H1 (cell line): ENCODE measurements around the gene MUC5AC.

Experiments used
- RBBP5 ChIP-seq: IDR thresholded peaks from 2 replicates; pipeline ENCODE4 v1.7.1; 2012; ENCODE audit warnings: low read depth, mild to moderate bottlenecking, inconsistent platforms, low read length, moderate library complexity, borderline replicate concordance
- SP2 ChIP-seq: IDR thresholded peaks from 2 replicates; pipeline ENCODE4 v1.6.1; 2012; ENCODE audit warnings: mild to moderate bottlenecking, low read length, inconsistent platforms
- TF ChIP-seq, protein P1 (sequence below), 3 experiments: IDR thresholded peaks; 1 replicate in 2 of 3; 2 replicates in 1 of 3; pipeline versions ENCODE4 v1.5.1 to v1.6.1; 2011; ENCODE audit warnings: low read length in 3 of 3, mild to moderate bottlenecking in 3 of 3, inconsistent platforms in 2 of 3, low read depth in 1 of 3, moderate library complexity in 1 of 3; ENCODE audit not compliant: insufficient read depth in 1 of 3; ENCODE audit errors: control extremely low read depth in 1 of 3

DNA sequence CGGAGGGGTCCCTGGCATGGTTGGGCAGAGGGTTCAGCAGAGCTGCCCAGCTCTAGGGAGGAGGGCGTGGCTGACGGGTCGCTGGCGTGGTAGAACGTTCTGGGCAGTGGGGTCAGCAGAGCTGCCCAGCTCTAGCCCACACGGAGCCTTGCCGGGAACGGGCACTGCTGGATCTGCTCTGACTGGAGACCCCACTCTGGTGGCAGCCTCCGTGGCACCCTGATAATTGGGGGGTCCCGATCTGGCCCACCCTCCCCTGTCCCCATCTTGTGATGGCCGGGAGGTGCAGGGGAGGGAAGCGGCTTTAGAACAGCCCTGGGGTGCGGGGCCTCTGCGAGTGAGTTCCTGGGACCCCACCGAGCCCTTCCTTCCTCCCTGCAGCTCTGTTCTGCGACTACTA lies 21.9 kb downstream of the MUC5AC start:
- no peak for TF ChIP-seq RBBP5
- TF ChIP-seq, protein P1, sequence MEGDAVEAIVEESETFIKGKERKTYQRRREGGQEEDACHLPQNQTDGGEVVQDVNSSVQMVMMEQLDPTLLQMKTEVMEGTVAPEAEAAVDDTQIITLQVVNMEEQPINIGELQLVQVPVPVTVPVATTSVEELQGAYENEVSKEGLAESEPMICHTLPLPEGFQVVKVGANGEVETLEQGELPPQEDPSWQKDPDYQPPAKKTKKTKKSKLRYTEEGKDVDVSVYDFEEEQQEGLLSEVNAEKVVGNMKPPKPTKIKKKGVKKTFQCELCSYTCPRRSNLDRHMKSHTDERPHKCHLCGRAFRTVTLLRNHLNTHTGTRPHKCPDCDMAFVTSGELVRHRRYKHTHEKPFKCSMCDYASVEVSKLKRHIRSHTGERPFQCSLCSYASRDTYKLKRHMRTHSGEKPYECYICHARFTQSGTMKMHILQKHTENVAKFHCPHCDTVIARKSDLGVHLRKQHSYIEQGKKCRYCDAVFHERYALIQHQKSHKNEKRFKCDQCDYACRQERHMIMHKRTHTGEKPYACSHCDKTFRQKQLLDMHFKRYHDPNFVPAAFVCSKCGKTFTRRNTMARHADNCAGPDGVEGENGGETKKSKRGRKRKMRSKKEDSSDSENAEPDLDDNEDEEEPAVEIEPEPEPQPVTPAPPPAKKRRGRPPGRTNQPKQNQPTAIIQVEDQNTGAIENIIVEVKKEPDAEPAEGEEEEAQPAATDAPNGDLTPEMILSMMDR (IDR thresholded peaks at IDR 0.05; ENCODE audit: control extremely low read depth in 1 of 3, insufficient read depth in 1 of 3, low read depth in 1 of 3, low read length in 3 of 3) = no peak
- TF ChIP-seq SP2 = no peak
